Neuronal stem cell (in vitro differentiated cells): ENCODE data around the gene SLC37A1.

ENCODE experiments used
- DNase-seq: peaks from one replicate; pipeline ENCODE4 v3.0.0-alpha.2; 2013; ENCODE audit warnings: low spot score
- H2AFZ ChIP-seq: one replicate; pipeline ENCODE4 v1.6.1; 2013; ENCODE audit warnings: mild to moderate bottlenecking, low read length, inconsistent platforms
- H2AK5ac ChIP-seq: 2 replicates; pipeline ENCODE4 v1.6.1; 2013; ENCODE audit warnings: low read depth, mild to moderate bottlenecking, inconsistent platforms, low read length, moderate library complexity, mixed read lengths
- H2BK120ac ChIP-seq: 2 replicates; pipeline ENCODE4 v1.6.1; 2013; ENCODE audit warnings: low read depth, mild to moderate bottlenecking, inconsistent platforms, low read length, moderate library complexity, mixed read lengths
- H2BK12ac ChIP-seq: one replicate; pipeline ENCODE4 v1.6.1; 2013; ENCODE audit warnings: low read length, inconsistent platforms
- H2BK15ac ChIP-seq: 2 replicates; pipeline ENCODE4 v1.6.1; 2013; ENCODE audit warnings: mild to moderate bottlenecking, low read length, inconsistent platforms, mixed read lengths
- H2BK5ac ChIP-seq: one replicate; pipeline ENCODE4 v1.6.1; 2013; ENCODE audit warnings: inconsistent platforms, mild to moderate bottlenecking, low read length, moderate library complexity
- H3K14ac ChIP-seq: one replicate; pipeline ENCODE4 v1.6.1; 2013; ENCODE audit warnings: low read length, inconsistent platforms
- H3K18ac ChIP-seq: 2 replicates; pipeline ENCODE4 v1.6.1; 2013; ENCODE audit warnings: low read length, inconsistent platforms
- H3K23ac ChIP-seq: 2 replicates; pipeline ENCODE4 v1.6.1; 2013; ENCODE audit warnings: low read depth, mild to moderate bottlenecking, mixed read lengths, low read length, inconsistent platforms; ENCODE audit not compliant: poor library complexity
- H3K27ac ChIP-seq: replicated peaks from 3 replicates; pipeline ENCODE4 v1.5.1; 2013; ENCODE audit warnings: low read length, inconsistent platforms
- H3K27me3 ChIP-seq, 3 experiments: 2 replicates each; pipeline ENCODE4 v1.6.1; 2013; ENCODE audit warnings: low read length in 3 of 3, mild to moderate bottlenecking in 2 of 3, inconsistent platforms in 1 of 3, low read depth in 1 of 3, mixed read lengths in 1 of 3, moderate library complexity in 1 of 3; ENCODE audit not compliant: control insufficient read depth in 3 of 3, insufficient read depth in 3 of 3
- H3K36me3 ChIP-seq, 2 donors: replicated peaks in 1 of 2; 2 replicates each; pipeline ENCODE4 v1.6.1; 2013; ENCODE audit warnings: low read length in 2 of 2; ENCODE audit not compliant: control insufficient read depth in 2 of 2, insufficient read depth in 2 of 2
- H3K4ac ChIP-seq: 2 replicates; pipeline ENCODE4 v1.6.1; 2013; ENCODE audit warnings: inconsistent platforms, mild to moderate bottlenecking, low read length, moderate library complexity
- H3K4me1 ChIP-seq, 2 donors: 1 replicate in 1 of 2; 2 replicates in 1 of 2; pipeline ENCODE4 v1.6.1; 2013; ENCODE audit warnings: low read length in 2 of 2, low read depth in 1 of 2; ENCODE audit not compliant: control insufficient read depth in 2 of 2, insufficient read depth in 1 of 2
- H3K4me2 ChIP-seq: one replicate; pipeline ENCODE4 v1.6.1; 2013; ENCODE audit warnings: mild to moderate bottlenecking, low read length, inconsistent platforms; ENCODE audit not compliant: insufficient read depth, poor library complexity, severe bottlenecking
- H3K4me3 ChIP-seq, 2 donors: 2 replicates each; pipeline ENCODE4 v1.5.1; 2013; ENCODE audit warnings: low read length in 2 of 2, mild to moderate bottlenecking in 2 of 2, inconsistent platforms in 1 of 2, moderate library complexity in 1 of 2
- H3K79me1 ChIP-seq: one replicate; pipeline ENCODE4 v1.6.1; 2013; ENCODE audit warnings: low read depth, mild to moderate bottlenecking, inconsistent platforms, low read length, moderate library complexity
- H3K9ac ChIP-seq: one replicate; pipeline ENCODE4 v1.6.1; 2013; ENCODE audit warnings: mild to moderate bottlenecking, low read depth, low read length, inconsistent platforms; ENCODE audit not compliant: poor library complexity
- H3K9me3 ChIP-seq, 2 donors: replicated peaks in 1 of 2; 2 replicates each; pipeline versions ENCODE3 to v1.6.1; 2013; ENCODE audit warnings: low read length in 2 of 2, mild to moderate bottlenecking in 2 of 2, inconsistent platforms in 1 of 2, low read depth in 1 of 2, mixed read lengths in 1 of 2, moderate library complexity in 1 of 2; ENCODE audit not compliant: control insufficient read depth in 2 of 2, insufficient read depth in 1 of 2
- H4K8ac ChIP-seq: one replicate; pipeline ENCODE4 v1.6.1; 2013; ENCODE audit warnings: low read depth, mild to moderate bottlenecking, inconsistent platforms, low read length, moderate library complexity
- H4K91ac ChIP-seq: one replicate; pipeline ENCODE4 v1.6.1; 2013; ENCODE audit warnings: low read length, low read depth, mild to moderate bottlenecking, inconsistent platforms; ENCODE audit not compliant: poor library complexity
- WGBS, 2 donors: extraction: QIAGEN DNeasy Blood & Tissue Kit; methylation state at CpG; one replicate each; pipeline ENCODE4 v1.1.7; 2013; ENCODE audit warnings: missing lambda C conversion rate in 2 of 2, mixed read lengths in 1 of 2; ENCODE audit not compliant: insufficient read length in 2 of 2, insufficient replicate concordance in 1 of 2; ENCODE audit errors: extremely low coverage in 2 of 2; 5-methylcytosine and 5-hydroxymethylcytosine counted together

The SLC37A1 gene

DNA sequence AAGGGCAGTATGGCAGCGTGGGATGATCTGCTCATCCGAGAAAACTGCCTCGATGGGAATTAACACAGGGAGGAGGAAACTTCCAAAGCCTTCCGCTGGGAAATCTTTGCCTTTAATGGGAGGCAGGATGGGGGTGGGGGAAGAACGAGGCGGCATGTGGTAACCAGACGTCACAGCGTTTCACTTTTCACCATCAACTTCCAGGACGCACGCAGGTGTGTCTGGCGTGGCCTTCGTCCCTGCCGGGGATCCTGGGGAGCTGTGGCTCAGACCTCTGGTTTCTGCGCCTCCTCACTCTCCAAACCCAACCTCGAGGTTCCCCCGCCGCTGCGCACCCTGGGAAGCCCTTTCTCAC is 17.9 kb upstream of the SLC37A1 start:
- peak overlapping the region; percentile 20 for H3K18ac ChIP-seq
- peak overlapping the region; percentile 84 for H2AFZ ChIP-seq
- H3K79me1 ChIP-seq, result no peaks in the 10 kb centered on the region
- no peak overlapping the region for H2BK5ac ChIP-seq
- peak overlapping the region; percentile 9 for H3K9ac ChIP-seq
- no peaks in the 10 kb centered on the region for H3K36me3 ChIP-seq
- H3K4ac ChIP-seq, result no peak overlapping the region
- H3K4me2 ChIP-seq, result peak overlapping the region; percentile 78
- WGBS, 2 donors, result no CpG with 5 or more reads among the region's 18 CpGs
- no peak overlapping the region for H4K8ac ChIP-seq
- H2BK12ac ChIP-seq, result no peak overlapping the region
- H4K91ac ChIP-seq, result no peak overlapping the region
- peak overlapping the region; percentile 64 to 80 for H3K4me3 ChIP-seq
- H3K23ac ChIP-seq, result no peak overlapping the region
- no peaks in the 10 kb centered on the region for H3K9me3 ChIP-seq
- DNase-seq, result no peak
- H3K4me1 ChIP-seq, result peaks cover 8 to 10% of the 10 kb centered on the region in 2 donors
- H3K14ac ChIP-seq, result no peak overlapping the region
- H2AK5ac ChIP-seq, result no peak overlapping the region
- H2BK120ac ChIP-seq, result no peak overlapping the region
- no peak overlapping the region for H3K27ac ChIP-seq
- H2BK15ac ChIP-seq, result no peak overlapping the region
- peaks cover 0 to 17% (median 0%) of the 10 kb centered on the region in 3 experiments for H3K27me3 ChIP-seq

DNA sequence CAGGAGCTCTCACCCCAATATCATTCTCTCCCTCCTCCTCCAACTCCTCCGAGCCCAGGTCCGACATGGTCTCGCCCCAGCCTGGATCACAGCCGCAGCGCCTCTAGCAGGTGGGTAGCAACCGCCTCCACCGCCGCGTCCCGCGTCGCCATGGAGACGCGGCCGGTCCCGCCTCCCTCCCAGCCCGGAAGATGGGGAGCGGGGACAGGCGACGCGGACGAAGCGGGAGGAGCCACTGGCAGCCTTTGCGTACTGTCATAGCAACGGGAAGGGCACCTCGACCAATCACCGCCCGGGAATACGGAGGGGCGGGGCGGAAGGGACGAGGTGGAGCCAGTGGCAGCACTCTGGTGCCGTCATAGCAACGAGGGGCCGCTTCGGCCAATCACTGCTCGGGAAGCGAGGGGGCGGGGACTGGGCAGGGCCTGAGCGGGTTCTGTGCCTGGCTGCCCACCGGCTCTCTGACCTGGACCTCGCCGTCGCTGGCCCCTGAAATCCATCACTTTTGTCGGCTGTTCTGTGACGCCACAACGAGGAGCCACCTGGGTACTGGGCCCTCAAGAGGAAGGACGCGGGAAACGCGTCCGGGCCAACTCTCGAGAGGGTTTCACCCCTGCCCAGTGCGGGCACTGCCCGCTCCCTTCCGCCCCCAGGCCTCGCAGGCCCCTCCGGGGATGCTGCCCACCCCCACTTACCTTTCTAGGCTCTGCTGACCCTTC is 17.4 kb upstream of the SLC37A1 start, which contains the start of gene RSPH1:
Gene RSPH1, minus strand, starts transcription at position 105 of the 719 bp plus-strand sequence. Its CDS starts 38 bp downstream, at position 67.
- WGBS, 2 donors, result no CpG with 5 or more reads among the region's 58 CpGs
- peak within 1 kb of the TSS; percentile 83 for H2AK5ac ChIP-seq
- H2BK15ac ChIP-seq, result no peak within 1 kb of the TSS
- peaks cover 8 to 10% of the 10 kb centered on the region in 2 donors for H3K4me1 ChIP-seq
- peak within 1 kb of the TSS; percentile 32 for H3K23ac ChIP-seq
- H3K4ac ChIP-seq, result no peak within 1 kb of the TSS
- H3K4me3 ChIP-seq, result peak within 1 kb of the TSS; percentile 64 to 83
- no peaks in the 10 kb centered on the region for H3K36me3 ChIP-seq
- H2BK5ac ChIP-seq, result peak within 1 kb of the TSS; percentile 57
- no peaks in the 10 kb centered on the region for H3K79me1 ChIP-seq
- peak within 1 kb of the TSS; percentile 95 for H2AFZ ChIP-seq
- H4K91ac ChIP-seq, result peak within 1 kb of the TSS; percentile 22
- H3K27me3 ChIP-seq, result peaks cover 0 to 17% (median 0%) of the 10 kb centered on the region in 3 experiments
- peak within 1 kb of the TSS; percentile 85 for H3K9ac ChIP-seq
- H3K9me3 ChIP-seq, result no peaks in the 10 kb centered on the region
- DNase-seq, result peak; percentile 99
- H3K4me2 ChIP-seq, result peak within 1 kb of the TSS; percentile 83
- peak within 1 kb of the TSS; percentile 94 for H3K18ac ChIP-seq
- H3K14ac ChIP-seq, result no peak within 1 kb of the TSS
- peak within 1 kb of the TSS; percentile 33 for H4K8ac ChIP-seq
- H3K27ac ChIP-seq, result peak within 1 kb of the TSS; percentile 65
- no peak within 1 kb of the TSS for H2BK120ac ChIP-seq
- no peak within 1 kb of the TSS for H2BK12ac ChIP-seq

DNA sequence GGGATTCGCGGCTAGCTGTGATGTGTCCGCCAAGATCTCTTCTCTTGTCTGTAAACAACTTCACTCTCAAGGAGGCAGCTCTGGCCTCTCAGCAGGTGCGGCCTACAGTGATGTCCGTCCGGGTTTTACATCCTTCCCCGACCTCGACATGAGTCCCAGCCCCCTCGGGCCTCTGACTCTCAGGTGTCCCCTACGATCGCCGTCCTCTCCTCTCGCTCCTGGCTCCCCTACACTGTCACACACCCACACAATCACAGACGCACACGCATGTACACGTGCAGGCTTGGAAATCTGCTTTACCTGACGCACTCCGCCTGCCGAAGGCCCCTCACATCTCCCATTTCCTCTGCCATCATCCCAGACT is 16.8 kb upstream of the SLC37A1 start:
- no peaks in the 10 kb centered on the region for H3K79me1 ChIP-seq
- peak overlapping the region; percentile 64 to 83 for H3K4me3 ChIP-seq
- H3K4me2 ChIP-seq, result peak overlapping the region; percentile 83
- peak overlapping the region; percentile 95 for H2AFZ ChIP-seq
- no peak overlapping the region for H3K23ac ChIP-seq
- no peak overlapping the region for H3K14ac ChIP-seq
- H2BK5ac ChIP-seq, result peak overlapping the region; percentile 57
- H3K27me3 ChIP-seq, result peaks cover 0 to 17% (median 0%) of the 10 kb centered on the region in 3 experiments
- no peak overlapping the region for H2BK120ac ChIP-seq
- no peak overlapping the region for H2BK15ac ChIP-seq
- WGBS, 2 donors, result no CpG with 5 or more reads among the region's 19 CpGs
- H3K9ac ChIP-seq, result peak overlapping the region; percentile 85
- peak overlapping the region; percentile 94 for H3K18ac ChIP-seq
- H2BK12ac ChIP-seq, result no peak overlapping the region
- peak overlapping the region; percentile 65 for H3K27ac ChIP-seq
- peak overlapping the region; percentile 33 for H4K8ac ChIP-seq
- no peak for DNase-seq
- H3K4me1 ChIP-seq, result peaks cover 8 to 10% of the 10 kb centered on the region in 2 donors
- H4K91ac ChIP-seq, result peak overlapping the region; percentile 22
- peak overlapping the region; percentile 83 for H2AK5ac ChIP-seq
- no peak overlapping the region for H3K4ac ChIP-seq
- H3K9me3 ChIP-seq, result no peaks in the 10 kb centered on the region
- no peaks in the 10 kb centered on the region for H3K36me3 ChIP-seq

DNA sequence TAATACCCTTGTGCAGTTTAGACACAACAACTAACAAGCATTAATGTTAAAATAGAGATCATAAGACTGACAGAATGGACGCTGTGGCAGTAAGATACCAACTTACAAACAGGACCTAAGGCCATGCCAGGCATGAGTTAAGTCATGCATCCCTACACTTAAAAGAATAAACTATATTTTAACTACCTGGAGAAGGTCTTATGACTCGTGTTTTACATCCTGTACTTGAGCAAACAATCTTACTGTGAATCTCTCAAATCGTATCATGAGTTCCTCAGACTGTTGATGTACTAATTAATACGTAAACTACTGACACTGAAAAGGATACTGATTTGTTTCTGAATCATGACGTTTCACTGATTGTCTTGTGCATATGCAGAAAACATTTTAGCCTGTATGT is 15.6 kb upstream of the SLC37A1 start:
- H2AK5ac ChIP-seq, result no peak overlapping the region
- H3K4ac ChIP-seq, result no peak overlapping the region
- H3K23ac ChIP-seq, result no peak overlapping the region
- peaks cover 8 to 10% of the 10 kb centered on the region in 2 donors for H3K4me1 ChIP-seq
- no peak overlapping the region for H2BK120ac ChIP-seq
- H4K8ac ChIP-seq, result no peak overlapping the region
- H3K4me2 ChIP-seq, result no peak overlapping the region
- H3K18ac ChIP-seq, result no peak overlapping the region
- H2BK15ac ChIP-seq, result no peak overlapping the region
- WGBS, 2 donors, result no CpG with 5 or more reads among the region's 5 CpGs
- H4K91ac ChIP-seq, result no peak overlapping the region
- DNase-seq, result no peak
- H3K9ac ChIP-seq, result no peak overlapping the region
- H3K4me3 ChIP-seq, result no peak overlapping the region
- H3K79me1 ChIP-seq, result no peaks in the 10 kb centered on the region
- H3K9me3 ChIP-seq, result no peaks in the 10 kb centered on the region
- H3K27me3 ChIP-seq, result peaks cover 0 to 17% (median 0%) of the 10 kb centered on the region in 3 experiments
- no peak overlapping the region for H2BK12ac ChIP-seq
- H2BK5ac ChIP-seq, result no peak overlapping the region
- H3K14ac ChIP-seq, result no peak overlapping the region
- H2AFZ ChIP-seq, result no peak overlapping the region
- H3K36me3 ChIP-seq, result no peaks in the 10 kb centered on the region
- no peak overlapping the region for H3K27ac ChIP-seq
